Neural cell (in vitro differentiated cells): Measurements from ENCODE around the gene PIKFYVE. TPM values are rescaled to one million over a fixed set of nuclear protein-coding genes. Genes with fewer than 3 reads are reported as not detected.

Source experiments
- H2AFZ ChIP-seq: fragments of 200-600, 300-800 bp; sonication (generic), shearing (Covaris generic); 2 replicates; pipeline ENCODE4 v1.6.0; 2014; ENCODE audit warnings: low read depth, mild to moderate bottlenecking, antibody characterized with exemption, low read length, moderate library complexity
- H3F3A ChIP-seq: fragments of 200-600 bp; shearing (Covaris generic); 2 replicates; pipeline ENCODE4 v1.6.1; 2016; ENCODE audit warnings: mild to moderate bottlenecking, moderate library complexity, mixed read lengths, antibody characterized with exemption, low read length; ENCODE audit not compliant: insufficient read depth, poor library complexity, severe bottlenecking
- H3K27ac ChIP-seq: fragments of 200-600, 300-800 bp; sonication (generic), shearing (Covaris generic); 2 replicates; pipeline ENCODE4 v1.5.1; 2014; ENCODE audit warnings: mild to moderate bottlenecking, low read length, moderate library complexity
- H3K27me3 ChIP-seq: fragments of 300-800, 200-600 bp; sonication (generic), shearing (Covaris generic); 2 replicates; pipeline ENCODE4 v1.6.0; 2014; ENCODE audit warnings: mild to moderate bottlenecking, low read depth, low read length, moderate library complexity; ENCODE audit not compliant: insufficient read depth
- H3K36me3 ChIP-seq: fragments of 300-800, 200-600 bp; sonication (generic), shearing (Covaris generic); 2 replicates; pipeline ENCODE4 v1.5.1; 2014; ENCODE audit warnings: mild to moderate bottlenecking, antibody characterized with exemption, low read length, moderate library complexity; ENCODE audit not compliant: insufficient read depth
- H3K4me2 ChIP-seq: fragments of 300-800, 200-600 bp; sonication (generic), shearing (Covaris generic); 2 replicates; pipeline ENCODE4 v1.6.0; 2014; ENCODE audit warnings: mild to moderate bottlenecking, low read length
- H3K4me3 ChIP-seq: fragments of 300-800, 200-600 bp; sonication (generic), shearing (Covaris generic); 2 replicates; pipeline ENCODE4 v1.5.1; 2014; ENCODE audit warnings: mild to moderate bottlenecking, low read length, moderate library complexity
- H3K79me2 ChIP-seq: fragments of 200-600 bp; shearing (Covaris generic); replicated peaks from 2 replicates; pipeline ENCODE4 v1.6.0; 2014; ENCODE audit warnings: mild to moderate bottlenecking, low read length, moderate library complexity; ENCODE audit not compliant: insufficient read depth
- H3K9ac ChIP-seq: fragments of 300-800, 200-600 bp; sonication (generic), shearing (Covaris generic); 2 replicates; pipeline ENCODE4 v1.6.1; 2016; ENCODE audit warnings: mild to moderate bottlenecking, low read length, mixed read lengths
- H3K9me2 ChIP-seq: fragments of 200-600 bp; shearing (Covaris generic); 2 replicates; pipeline ENCODE4 v1.6.1; 2016; ENCODE audit warnings: mild to moderate bottlenecking, low read length, mixed read lengths; ENCODE audit not compliant: insufficient read depth
- H3K9me3 ChIP-seq: fragments of 200-600, 300-800 bp; sonication (generic), shearing (Covaris generic); 2 replicates; pipeline ENCODE4 v1.6.1; 2016; ENCODE audit warnings: mild to moderate bottlenecking, mixed run types, low read length, moderate library complexity, mixed read lengths
- H4K20me1 ChIP-seq: fragments of 200-600 bp; shearing (Covaris generic); 2 replicates; pipeline ENCODE4 v1.6.1; 2016; ENCODE audit warnings: mild to moderate bottlenecking, mixed run types; ENCODE audit not compliant: insufficient read depth
- CTCF ChIP-seq: fragments of 450-650 bp; IDR thresholded peaks from 2 replicates; pipeline ENCODE4 v1.5.1; 2014; ENCODE audit warnings: antibody characterized with exemption, mild to moderate bottlenecking, moderate library complexity; ENCODE audit not compliant: poor library complexity, severe bottlenecking
- EP300 ChIP-seq: fragments of 450-650 bp; conservative IDR thresholded peaks from 2 replicates; pipeline ENCODE4 v1.6.1; 2014; ENCODE audit warnings: antibody characterized with exemption, mild to moderate bottlenecking, moderate library complexity; ENCODE audit not compliant: poor library complexity, severe bottlenecking
- EZH2 ChIP-seq: fragments of 200-600, 300-800 bp; shearing (Covaris generic), sonication (generic); IDR thresholded peaks from 2 replicates; pipeline ENCODE4 v1.6.1; 2014; ENCODE audit warnings: antibody characterized with exemption, low read length, borderline replicate concordance, mild to moderate bottlenecking; ENCODE audit not compliant: insufficient read depth, poor library complexity, severe bottlenecking
- MXI1 ChIP-seq: fragments of 450-650 bp; conservative IDR thresholded peaks from 2 replicates; pipeline ENCODE4 v1.6.1; 2014; ENCODE audit warnings: antibody characterized with exemption, mild to moderate bottlenecking; ENCODE audit not compliant: poor library complexity, severe bottlenecking
- POLR2AphosphoS5 ChIP-seq: IDR thresholded peaks from 2 replicates; pipeline ENCODE4 v1.6.1; 2012
- RAD21 ChIP-seq: fragments of 450-650 bp; conservative IDR thresholded peaks from 2 replicates; pipeline ENCODE4 v1.6.1; 2014; ENCODE audit warnings: antibody characterized with exemption, mild to moderate bottlenecking, moderate library complexity
- REST ChIP-seq: IDR thresholded peaks from 2 replicates; pipeline ENCODE4 v1.6.1; 2012; ENCODE audit warnings: borderline replicate concordance
- SMC3 ChIP-seq: fragments of 450-650 bp; conservative IDR thresholded peaks from 2 replicates; pipeline ENCODE4 v1.6.1; 2014; ENCODE audit warnings: antibody characterized with exemption, mild to moderate bottlenecking, moderate library complexity; ENCODE audit not compliant: poor library complexity
- TAF1 ChIP-seq: IDR thresholded peaks from 2 replicates; pipeline ENCODE4 v1.6.1; 2012; ENCODE audit warnings: low read depth
- polyA plus RNA-seq: library from polyadenylated mRNA; depleted of rRNA; stranded (reverse); fragments of >200 nt; gene quantifications from 2 replicates; pipeline ENCODE4 v1.2.3, GENCODE V29; 2014

PIKFYVE gene
- polyA plus RNA-seq, 1 donor from 2014 or later = 27.1 TPM

GRCh38 chr2:208240619-208241209 lies 25.3 kb upstream of the PIKFYVE start:
- Histone ChIP-seq H3K4me2 (no peak overlapping the region), H4K20me1 (no peaks in the 10 kb centered on the region), H3F3A (peaks cover 5% of the 10 kb centered on the region), H3K9me3 (no peaks in the 10 kb centered on the region), H3K9me2 (no peaks in the 10 kb centered on the region), H3K27ac (no peak overlapping the region), H3K27me3 (no peaks in the 10 kb centered on the region), H3K36me3 (peaks cover 16% of the 10 kb centered on the region), H3K4me3 (no peak overlapping the region), H3K9ac (no peak overlapping the region), H2AFZ (no peak overlapping the region), H3K79me2 (no peaks in the 10 kb centered on the region)
- TF ChIP-seq RAD21 = no peak
- TF ChIP-seq TAF1 = no peak
- TF ChIP-seq SMC3 = no peak

- H4K20me1 ChIP-seq = no peaks in the 10 kb centered on the region
- no peak overlapping the region for H3K9ac ChIP-seq
- no peak overlapping the region for H3K4me2 ChIP-seq
- no peak overlapping the region for H3K4me3 ChIP-seq
- H3K9me2 ChIP-seq = no peaks in the 10 kb centered on the region
- H3K9me3 ChIP-seq = no peaks in the 10 kb centered on the region
- H3K27me3 ChIP-seq = no peaks in the 10 kb centered on the region
- TF ChIP-seq RAD21 (no peak), POLR2AphosphoS5 (no peak), SMC3 (no peak), EP300 (no peak), EZH2 (no peak), CTCF (no peak), TAF1 (no peak), MXI1 (no peak)
- no peak overlapping the region for H3K27ac ChIP-seq
- H2AFZ ChIP-seq = no peak overlapping the region
- H3K79me2 ChIP-seq = peaks cover 3% of the 10 kb centered on the region
- no peaks in the 10 kb centered on the region for H3F3A ChIP-seq
- H3K36me3 ChIP-seq = peaks cover 29% of the 10 kb centered on the region
Observed at GRCh38 chr2:208244422-208244821, 21.6 kb upstream of the PIKFYVE start.

- Histone ChIP-seq H3K4me2 (no peak overlapping the region), H3K9ac (no peak overlapping the region), H3K27me3 (no peaks in the 10 kb centered on the region), H3F3A (no peaks in the 10 kb centered on the region), H3K27ac (no peak overlapping the region), H3K9me3 (no peaks in the 10 kb centered on the region), H3K4me3 (no peak overlapping the region), H2AFZ (no peak overlapping the region), H3K79me2 (peaks cover 11% of the 10 kb centered on the region), H4K20me1 (no peaks in the 10 kb centered on the region), H3K36me3 (peaks cover 22% of the 10 kb centered on the region), H3K9me2 (no peaks in the 10 kb centered on the region)
- no peak for TF ChIP-seq POLR2AphosphoS5
- no peak for TF ChIP-seq EP300
- TF ChIP-seq CTCF = no peak
- no peak for TF ChIP-seq REST
- no peak for TF ChIP-seq MXI1
- TF ChIP-seq RAD21 = no peak
- no peak for TF ChIP-seq TAF1
- TF ChIP-seq EZH2 = no peak
- TF ChIP-seq SMC3 = no peak
Observed at GRCh38 chr2:208245746-208246145, 20.3 kb upstream of the PIKFYVE start.
